Keratinocyte (primary cell): ENCODE measurements around the gene TSSK1B. TPM values are rescaled to one million over a fixed set of nuclear protein-coding genes. Genes with fewer than 3 reads are reported as not detected.

Experiments used
- DNase-seq: peaks from one replicate; pipeline ENCODE4 v3.0.0-alpha.2; 2011; ENCODE audit warnings: low read depth, missing footprints, low spot score
- FAIRE-seq: peaks from 2 replicates; lab custom pipeline; 2011; peaks lifted over from hg19 to GRCh38; lab: Jason Lieb, UNC
- H2AFZ ChIP-seq: 2 replicates; pipeline ENCODE4 v1.6.0; 2012; ENCODE audit warnings: low read length, control low read depth, inconsistent platforms; ENCODE audit not compliant: control insufficient read depth
- H3K27ac ChIP-seq: 2 replicates; pipeline ENCODE4 v1.5.1; 2011; ENCODE audit warnings: low read length; ENCODE audit not compliant: control insufficient read depth, insufficient read depth
- H3K27me3 ChIP-seq: 3 replicates; pipeline ENCODE4 v1.6.0; 2011; ENCODE audit warnings: low read length; ENCODE audit not compliant: control insufficient read depth, insufficient read depth; ENCODE audit errors: extremely low read depth
- H3K36me3 ChIP-seq, 2 experiments: 2 replicates in 1 of 2; 3 replicates in 1 of 2; pipeline ENCODE4 v1.5.1; 2011; ENCODE audit warnings: low read length in 2 of 2, mild to moderate bottlenecking in 1 of 2; ENCODE audit not compliant: control insufficient read depth in 2 of 2, insufficient read depth in 2 of 2; ENCODE audit errors: extremely low read depth in 1 of 2
- H3K4me1 ChIP-seq: 3 replicates; pipeline ENCODE4 v1.5.1; 2011; ENCODE audit warnings: low read length; ENCODE audit not compliant: control insufficient read depth, insufficient read depth; ENCODE audit errors: extremely low read depth
- H3K4me2 ChIP-seq: 3 replicates; pipeline ENCODE4 v1.6.0; 2011; ENCODE audit warnings: low read depth, low read length; ENCODE audit not compliant: control insufficient read depth, insufficient read depth; ENCODE audit errors: extremely low read depth
- H3K4me3 ChIP-seq, 3 experiments: fragments of 200-600 bp in 1 of 3; sonication (generic) in 1 of 3; 2 replicates in 2 of 3; 3 replicates in 1 of 3; pipeline ENCODE4 v1.5.1; 2011 to 2016; ENCODE audit warnings: low read length in 3 of 3, mild to moderate bottlenecking in 3 of 3, control low read depth in 2 of 3, inconsistent platforms in 1 of 3, low read depth in 1 of 3, mixed read lengths in 1 of 3, mixed run types in 1 of 3, moderate library complexity in 1 of 3; ENCODE audit not compliant: control insufficient read depth in 2 of 3, insufficient read depth in 2 of 3; ENCODE audit errors: extremely low read depth in 1 of 3
- H3K79me2 ChIP-seq: 2 replicates; pipeline ENCODE4 v1.6.0; 2012; ENCODE audit warnings: low read length; ENCODE audit not compliant: control insufficient read depth, insufficient read depth
- H3K9ac ChIP-seq: 3 replicates; pipeline ENCODE4 v1.6.0; 2011; ENCODE audit warnings: low read length; ENCODE audit not compliant: control insufficient read depth, insufficient read depth; ENCODE audit errors: extremely low read depth
- H3K9me1 ChIP-seq: 3 replicates; pipeline ENCODE4 v1.6.0; 2011; ENCODE audit warnings: low read length; ENCODE audit not compliant: control insufficient read depth, insufficient read depth; ENCODE audit errors: extremely low read depth
- H3K9me3 ChIP-seq: 2 replicates; pipeline ENCODE4 v1.5.1; 2012; ENCODE audit warnings: low read depth, low read length; ENCODE audit not compliant: control insufficient read depth
- H4K20me1 ChIP-seq: 3 replicates; pipeline ENCODE4 v1.6.0; 2011; ENCODE audit warnings: low read length; ENCODE audit not compliant: control insufficient read depth, insufficient read depth; ENCODE audit errors: extremely low read depth
- CTCF ChIP-seq, 3 experiments: IDR thresholded peaks in 1 of 3; conservative IDR thresholded peaks in 1 of 3; optimal IDR thresholded peaks in 1 of 3; 2 replicates in 2 of 3; 3 replicates in 1 of 3; pipeline versions ENCODE3 to v1.5.1; 2011; ENCODE audit warnings: low read length in 3 of 3, mild to moderate bottlenecking in 3 of 3, moderate library complexity in 2 of 3, control low read depth in 1 of 3, inconsistent platforms in 1 of 3; ENCODE audit not compliant: insufficient read depth in 2 of 3; ENCODE audit errors: extremely low read depth in 1 of 3
- EZH2 ChIP-seq: IDR thresholded peaks from one replicate; pipeline ENCODE4 v1.6.1; 2012; ENCODE audit warnings: inconsistent platforms, mild to moderate bottlenecking, low read length, moderate library complexity
- dilution Hi-C: fragments of 300-500 bp; cut with MboI; formaldehyde crosslinking; loops from one replicate; pipeline ENCODE4 v1.7.0; 2020; ENCODE audit warnings: low sequenced_read_pairs; ENCODE audit not compliant: extremely low pct_ligation_motif_present
- polyA plus RNA-seq, 5 experiments: library from polyadenylated mRNA; depleted of rRNA in 3 of 5; stranded (reverse) in 3 of 5; stranded (forward) in 1 of 5; unstranded in 1 of 5; fragments of >200 nt; gene quantifications; 1 replicate in 1 of 5; 2 replicates in 3 of 5; 3 replicates in 1 of 5; pipeline versions ENCODE4 v1.2.1 to v1.2.3, GENCODE V29; 2011 to 2012; ENCODE audit warnings: missing spikeins in 2 of 5, low read depth in 1 of 5, low replicate concordance in 1 of 5

TSSK1B gene
- polyA plus RNA-seq, 1 donor (not counting 4 experiments of a cell fraction or from before 2014, with no cell fraction given), result 0.07 TPM

- Histone ChIP-seq H3K27me3 (no peaks in the 10 kb centered on the region), H2AFZ (no peak overlapping the region), H3K4me1 (peaks cover 9% of the 10 kb centered on the region), H3K36me3 (peaks cover 0 to 7% of the 10 kb centered on the region in 2 experiments), H3K9ac (no peak overlapping the region), H3K79me2 (peaks cover 1% of the 10 kb centered on the region), H3K27ac (no peak overlapping the region), H3K4me2 (no peak overlapping the region), H3K9me1 (no peaks in the 10 kb centered on the region), H3K4me3 (no peak overlapping the region), H4K20me1 (no peaks in the 10 kb centered on the region), H3K9me3 (no peaks in the 10 kb centered on the region)
- TF ChIP-seq EZH2 (no peak), CTCF (optimal IDR thresholded peaks at IDR 0.05 in 1 of 3, IDR thresholded peaks at IDR 0.05 in 1 of 3, conservative IDR thresholded peaks at IDR 0.05 in 1 of 3; ENCODE audit: extremely low read depth in 1 of 3, insufficient read depth in 2 of 3, low read length in 3 of 3) (no peak)
- dilution Hi-C loops, result no loop called here
- DNase-seq, result no peak
- peak; percentile 76 for FAIRE-seq
These were observed 17.0 kb upstream of the TSSK1B start for GRCh38 chr5:113451797-113452196.

GRCh38 chr5:113450929-113451328, 16.1 kb upstream of the TSSK1B start:
- no peak overlapping the region for H3K9ac ChIP-seq
- peaks cover 9% of the 10 kb centered on the region for H3K4me1 ChIP-seq
- H3K4me3 ChIP-seq, result no peak overlapping the region
- no peak overlapping the region for H3K4me2 ChIP-seq
- H3K27ac ChIP-seq, result no peak overlapping the region
- FAIRE-seq (no peak), DNase-seq (no peak)
- H4K20me1 ChIP-seq, result no peaks in the 10 kb centered on the region
- H2AFZ ChIP-seq, result no peak overlapping the region
- no peaks in the 10 kb centered on the region for H3K79me2 ChIP-seq
- no peak for TF ChIP-seq CTCF (optimal IDR thresholded peaks at IDR 0.05 in 1 of 3, IDR thresholded peaks at IDR 0.05 in 1 of 3, conservative IDR thresholded peaks at IDR 0.05 in 1 of 3; ENCODE audit: extremely low read depth in 1 of 3, insufficient read depth in 2 of 3, low read length in 3 of 3)
- TF ChIP-seq EZH2, result no peak
- H3K9me3 ChIP-seq, result no peaks in the 10 kb centered on the region
- peaks cover 0 to 7% of the 10 kb centered on the region in 2 experiments for H3K36me3 ChIP-seq
- H3K9me1 ChIP-seq, result no peaks in the 10 kb centered on the region
- dilution Hi-C loops, result no loop called here
- H3K27me3 ChIP-seq, result no peaks in the 10 kb centered on the region
